ENCODE data around the gene SLC26A11.
A peak's percentile ranks its signal among the peaks of the same experiment; 100 is the strongest.

The SLC26A11 gene

GRCh38 chr17:80220054-80220735 lies at the start of gene SLC26A11, which contains the start of gene SGSH:
TSS of gene SLC26A11 (plus strand) at chr17:80220427. CDS start at chr17:80221561, 1,134 bp downstream.
TSS of gene SGSH (minus strand) at chr17:80220333. CDS start at chr17:80220313, 20 bp downstream.
- peak; percentile 82 for DNase-seq

- DNase-seq = no peak
Observed at GRCh38 chr17:80171681-80172080, 48.5 kb upstream of the SLC26A11 start.

GRCh38 chr17:80173126-80173525 lies 47.1 kb upstream of the SLC26A11 start:
- DNase-seq = no peak

GRCh38 chr17:80173916-80174315 lies 46.3 kb upstream of the SLC26A11 start:
- DNase-seq = no peak

- no peak for DNase-seq
Observed at GRCh38 chr17:80176757-80177156, 43.5 kb upstream of the SLC26A11 start.

- DNase-seq = no peak
Observed at GRCh38 chr17:80177986-80178595, 42.1 kb upstream of the SLC26A11 start.

GRCh38 chr17:80180192-80180591 lies 40.0 kb upstream of the SLC26A11 start:
- DNase-seq = no peak

- no peak for DNase-seq
Observed at GRCh38 chr17:80181431-80181830, 38.8 kb upstream of the SLC26A11 start.

- no peak for DNase-seq
Observed at GRCh38 chr17:80182118-80182844, 37.9 kb upstream of the SLC26A11 start.

- DNase-seq = no peak
Observed at GRCh38 chr17:80182845-80183223, 37.4 kb upstream of the SLC26A11 start.

- no peak for DNase-seq
Observed at GRCh38 chr17:80183581-80184422, 36.4 kb upstream of the SLC26A11 start.

- DNase-seq = no peak
Observed at GRCh38 chr17:80184423-80184714, 35.9 kb upstream of the SLC26A11 start.

GRCh38 chr17:80185968-80186367 lies 34.3 kb upstream of the SLC26A11 start:
- no peak for DNase-seq

GRCh38 chr17:80187090-80187489 lies 33.1 kb upstream of the SLC26A11 start:
- no peak for DNase-seq

- DNase-seq = no peak
Observed at GRCh38 chr17:80187515-80187941, 32.7 kb upstream of the SLC26A11 start.

- no peak for DNase-seq
Observed at GRCh38 chr17:80189611-80190010, 30.6 kb upstream of the SLC26A11 start.

- no peak for DNase-seq
Observed at GRCh38 chr17:80190716-80191115, 29.5 kb upstream of the SLC26A11 start.

- no peak for DNase-seq
Observed at GRCh38 chr17:80191192-80191591, 29.0 kb upstream of the SLC26A11 start.

- no peak for DNase-seq
Observed at GRCh38 chr17:80191865-80192661, 28.2 kb upstream of the SLC26A11 start.

- DNase-seq = no peak
Observed at GRCh38 chr17:80195141-80195540, 25.1 kb upstream of the SLC26A11 start.

GRCh38 chr17:80195671-80196529 lies 24.3 kb upstream of the SLC26A11 start:
- DNase-seq = peak; percentile 71
